HG03159 (cell line): Measurements from ENCODE around the gene CYREN.
"Not testable (repeated sequence)": the region's sequence is repeated elsewhere in the genome, so short reads cannot be mapped to it uniquely, and the experiment has no call there.

ENCODE experiments used
- ATAC-seq: cut with Tn5 transposase; IDR thresholded peaks from one replicate; pipeline ENCODE4 v1.9.1; 2021; ENCODE audit warnings: mild to moderate bottlenecking, moderate library complexity; ENCODE audit not compliant: unreplicated experiment

Gene CYREN

GRCh38 chr7:135170274-135170997, at the start of gene CYREN:
Gene CYREN (minus strand): TSS chr7:135170707. CDS start chr7:135168922, 1,785 bp downstream.
- ATAC-seq, result peak; percentile 68

- ATAC-seq, result no peak
Observed at GRCh38 chr7:135217645-135218509, 47.4 kb upstream of the CYREN start.

GRCh38 chr7:135215698-135216097, 45.2 kb upstream of the CYREN start:
- ATAC-seq, result no peak

- no peak for ATAC-seq
Observed at GRCh38 chr7:135215180-135215579, 44.7 kb upstream of the CYREN start.

- no peak for ATAC-seq
Observed at GRCh38 chr7:135213831-135214230, 43.3 kb upstream of the CYREN start.

GRCh38 chr7:135211946-135212685, 41.6 kb upstream of the CYREN start:
- not testable (repeated sequence) for ATAC-seq

- peak; percentile 79 for ATAC-seq
Observed at GRCh38 chr7:135211179-135211945, 40.9 kb upstream of the CYREN start, which contains the start of gene WDR91. Gene WDR91 (minus strand): TSS chr7:135211526. CDS start chr7:135211502, 24 bp downstream.

GRCh38 chr7:135210888-135211178, 40.3 kb upstream of the CYREN start:
- no peak for ATAC-seq

- no peak for ATAC-seq
Observed at GRCh38 chr7:135209225-135209834, 38.8 kb upstream of the CYREN start.

- no peak for ATAC-seq
Observed at GRCh38 chr7:135208102-135208793, 37.7 kb upstream of the CYREN start.

- ATAC-seq, result no peak
Observed at GRCh38 chr7:135207406-135208101, 37.0 kb upstream of the CYREN start.

GRCh38 chr7:135206941-135207391, 36.5 kb upstream of the CYREN start:
- peak; percentile 27 for ATAC-seq

GRCh38 chr7:135205850-135206249, 35.3 kb upstream of the CYREN start:
- no peak for ATAC-seq

GRCh38 chr7:135204876-135205275, 34.4 kb upstream of the CYREN start:
- no peak for ATAC-seq

- ATAC-seq, result no peak
Observed at GRCh38 chr7:135204341-135204749, 33.8 kb upstream of the CYREN start.

- no peak for ATAC-seq
Observed at GRCh38 chr7:135201350-135201749, 30.8 kb upstream of the CYREN start.

GRCh38 chr7:135200821-135201331, 30.4 kb upstream of the CYREN start:
- ATAC-seq, result no peak

- ATAC-seq, result no peak
Observed at GRCh38 chr7:135199439-135199838, 28.9 kb upstream of the CYREN start.
